Bronchial epithelial cell (primary cell): ENCODE results near the gene AHNAK. TPM values are rescaled to one million over a fixed set of nuclear protein-coding genes. Genes with fewer than 3 reads are reported as not detected.
"Not testable (repeated sequence)": the region's sequence is repeated elsewhere in the genome, so short reads cannot be mapped to it uniquely, and the experiment has no call there.

Experiments
- DNase-seq: peaks from one replicate; pipeline ENCODE4 v3.0.0-alpha.2; 2010; ENCODE audit warnings: low read depth
- FAIRE-seq: peaks from 2 replicates; lab custom pipeline; 2011; peaks lifted over from hg19 to GRCh38; lab: Jason Lieb, UNC
- H3K27me3 ChIP-seq: 2 replicates; pipeline ENCODE4 v1.5.1; 2011; ENCODE audit warnings: low read length; ENCODE audit not compliant: control insufficient read depth, insufficient read depth
- H3K36me3 ChIP-seq: 2 replicates; pipeline ENCODE4 v1.5.1; 2011; ENCODE audit warnings: low read length; ENCODE audit not compliant: control insufficient read depth, insufficient read depth
- H3K4me3 ChIP-seq: 2 replicates; pipeline ENCODE4 v1.5.1; 2011; ENCODE audit warnings: mild to moderate bottlenecking, low read depth, low read length, control low read depth
- CTCF ChIP-seq: IDR thresholded peaks from 2 replicates; pipeline ENCODE4 v1.5.1; 2011; ENCODE audit warnings: mild to moderate bottlenecking, moderate library complexity, low read length, control low read depth, inconsistent platforms; ENCODE audit not compliant: insufficient read depth, severe bottlenecking
- total RNA-seq: library from RNA; depleted of rRNA; stranded (reverse); fragments of >200 nt; gene quantifications from 2 replicates; pipeline ENCODE4 v1.2.1, GENCODE V29; 2014

The AHNAK gene
- total RNA-seq, 1 donor from 2014 or later = 354 TPM

- no peak for FAIRE-seq
- no peak overlapping the region for H3K4me3 ChIP-seq
- DNase-seq = no peak
- H3K27me3 ChIP-seq = no peaks in the 10 kb centered on the region
- TF ChIP-seq CTCF = no peak
- no peaks in the 10 kb centered on the region for H3K36me3 ChIP-seq
Observed at GRCh38 chr11:62392506-62392905, 154.1 kb downstream of the AHNAK start.

DNA sequence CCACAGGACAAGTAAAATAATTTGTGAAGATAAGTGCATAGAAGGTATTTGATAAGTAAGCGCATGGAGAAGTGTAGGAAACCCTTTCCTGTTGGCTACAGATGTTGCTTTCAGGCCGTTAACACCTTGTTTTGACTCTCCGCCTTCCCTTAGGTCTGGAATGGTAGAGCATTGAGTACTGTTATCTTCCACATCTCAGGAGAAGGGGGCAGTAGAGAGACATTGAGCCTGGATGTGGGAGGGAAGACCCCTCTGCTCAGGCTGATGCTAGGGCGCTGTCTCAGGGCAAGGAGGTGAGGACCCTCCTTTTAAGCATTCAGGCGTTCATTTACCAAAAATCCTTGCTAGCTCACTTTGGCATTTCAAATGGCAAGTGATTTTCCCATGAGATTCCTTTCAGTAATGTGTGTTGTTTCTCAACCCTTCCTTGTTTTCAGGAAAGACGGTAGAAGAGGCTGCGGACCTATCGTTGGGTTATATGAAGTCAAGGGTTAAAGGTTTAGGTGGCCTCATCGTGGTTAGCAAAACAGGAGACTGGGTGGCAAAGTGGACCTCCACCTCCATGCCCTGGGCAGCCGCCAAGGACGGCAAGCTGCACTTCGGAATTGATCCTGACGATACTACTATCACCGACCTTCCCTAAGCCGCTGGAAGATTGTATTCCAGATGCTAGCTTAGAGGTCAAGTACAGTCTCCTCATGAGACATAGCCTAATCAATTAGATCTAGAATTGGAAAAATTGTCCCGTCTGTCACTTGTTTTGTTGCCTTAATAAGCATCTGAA is 154.8 kb downstream of the AHNAK start:
- no peak overlapping the region for H3K4me3 ChIP-seq
- peak; percentile 7 for TF ChIP-seq CTCF
- DNase-seq (no peak), FAIRE-seq (no peak)
- H3K36me3 ChIP-seq = no peaks in the 10 kb centered on the region
- no peaks in the 10 kb centered on the region for H3K27me3 ChIP-seq

GRCh38 chr11:62390722-62391121 is 155.9 kb downstream of the AHNAK start:
- Histone ChIP-seq H3K4me3 (no peak overlapping the region), H3K36me3 (no peaks in the 10 kb centered on the region), H3K27me3 (no peaks in the 10 kb centered on the region)
- no peak for FAIRE-seq
- no peak for TF ChIP-seq CTCF
- no peak for DNase-seq

DNA sequence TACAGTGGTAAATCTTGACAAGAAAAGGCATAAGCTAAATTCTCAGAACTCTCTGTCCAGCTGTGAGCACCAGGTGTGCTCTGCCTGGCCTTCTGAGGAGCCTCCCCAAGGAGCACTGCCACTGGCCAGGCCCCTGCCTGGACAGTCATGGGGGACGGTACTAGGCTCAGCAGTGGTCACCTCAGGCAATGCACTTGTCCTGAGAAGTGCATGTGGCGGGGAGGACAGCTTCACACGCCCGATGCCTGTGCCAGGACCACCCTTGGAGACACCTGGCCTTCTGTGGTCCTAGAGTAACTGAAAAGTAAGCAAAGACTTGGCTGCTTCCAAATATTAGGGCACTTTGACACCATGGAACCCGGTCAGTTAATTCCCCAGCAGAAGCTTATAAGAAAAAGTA is 156.4 kb downstream of the AHNAK start:
- no peak for TF ChIP-seq CTCF
- Histone ChIP-seq H3K27me3 (no peaks in the 10 kb centered on the region), H3K4me3 (no peak overlapping the region), H3K36me3 (no peaks in the 10 kb centered on the region)
- FAIRE-seq (no peak), DNase-seq (no peak)

DNA sequence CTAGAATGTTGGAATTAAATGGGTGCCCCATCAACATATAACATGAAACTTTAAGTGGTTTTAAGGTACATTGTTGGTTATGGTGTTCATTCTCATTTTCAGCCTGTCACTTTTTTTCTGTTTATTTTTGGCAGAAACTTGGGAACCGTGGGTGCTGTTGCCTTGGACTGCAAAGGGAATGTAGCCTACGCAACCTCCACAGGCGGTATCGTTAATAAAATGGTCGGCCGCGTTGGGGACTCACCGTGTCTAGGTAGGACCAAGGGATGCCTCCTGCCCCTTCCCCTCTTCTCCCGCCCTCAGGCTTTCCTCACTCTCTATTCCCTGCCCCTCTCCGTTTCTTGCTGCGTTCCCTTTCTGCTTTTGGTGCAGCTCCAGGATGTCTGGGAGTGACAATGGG is 157.6 kb downstream of the AHNAK start:
- no peak for TF ChIP-seq CTCF
- H3K4me3 ChIP-seq = no peak overlapping the region
- no peak for FAIRE-seq
- H3K36me3 ChIP-seq = no peaks in the 10 kb centered on the region
- DNase-seq = no peak
- no peaks in the 10 kb centered on the region for H3K27me3 ChIP-seq

DNA sequence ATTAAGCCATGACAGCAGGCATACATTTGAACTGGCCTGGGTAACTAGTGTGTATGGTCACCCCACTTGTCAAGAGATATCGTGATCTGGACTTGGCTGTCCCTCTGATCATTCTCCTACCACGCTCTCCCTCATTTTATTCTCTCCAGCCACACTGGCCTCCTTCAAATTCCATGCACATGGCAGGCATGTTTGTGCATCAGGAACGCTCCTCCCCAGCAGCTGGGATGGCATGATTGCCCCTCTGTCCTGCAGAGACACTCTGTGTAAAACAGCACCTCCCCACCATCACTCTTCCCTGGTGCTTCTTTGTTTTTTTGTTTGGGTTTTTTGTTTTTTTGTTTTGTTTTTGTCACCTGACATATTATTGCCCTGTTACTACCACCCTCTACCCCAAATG is 159.2 kb downstream of the AHNAK start:
- DNase-seq (no peak), FAIRE-seq (no peak)
- no peak for TF ChIP-seq CTCF
- Histone ChIP-seq H3K4me3 (no peak overlapping the region), H3K36me3 (no peaks in the 10 kb centered on the region), H3K27me3 (no peaks in the 10 kb centered on the region)

DNA sequence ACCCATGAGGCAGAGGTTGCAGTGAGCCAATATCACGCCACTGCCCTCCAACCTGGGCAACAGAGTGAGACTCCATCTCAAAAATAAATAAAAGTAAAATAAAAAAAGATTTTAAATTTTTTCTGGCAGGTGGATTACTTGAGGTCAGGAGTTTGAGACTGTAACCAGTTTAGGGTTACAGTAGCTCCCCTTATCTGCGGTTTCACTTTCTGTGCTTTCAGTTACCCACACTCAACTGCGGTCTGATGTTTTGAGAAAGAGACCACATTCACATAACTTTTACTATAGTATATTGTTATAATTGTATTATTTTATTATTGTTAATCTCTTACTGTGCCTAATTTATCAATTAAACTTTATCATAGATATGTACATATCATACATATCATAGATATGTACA is 160.5 kb downstream of the AHNAK start:
- not testable (repeated sequence) for FAIRE-seq, DNase-seq, H3K4me3 ChIP-seq, H3K27me3 ChIP-seq, H3K36me3 ChIP-seq
